WI38 (cell line): ENCODE measurements around the gene MBD4.

Source experiments
- H3K4me3 ChIP-seq: 2 replicates; pipeline ENCODE4 v1.5.1; 2011; ENCODE audit warnings: low read depth, mild to moderate bottlenecking, control low read depth, low read length
- CTCF ChIP-seq: IDR thresholded peaks from 2 replicates; pipeline ENCODE4 v1.5.1; 2012; ENCODE audit warnings: low read depth, mild to moderate bottlenecking, control low read depth, low read length

MBD4 gene

GRCh38 chr3:129409541-129409940 is 30.2 kb downstream of the MBD4 start:
- no peak for TF ChIP-seq CTCF
- H3K4me3 ChIP-seq = no peak overlapping the region

- no peak for TF ChIP-seq CTCF
- no peak overlapping the region for H3K4me3 ChIP-seq
Observed at GRCh38 chr3:129404610-129405009, 35.1 kb downstream of the MBD4 start.

DNA sequence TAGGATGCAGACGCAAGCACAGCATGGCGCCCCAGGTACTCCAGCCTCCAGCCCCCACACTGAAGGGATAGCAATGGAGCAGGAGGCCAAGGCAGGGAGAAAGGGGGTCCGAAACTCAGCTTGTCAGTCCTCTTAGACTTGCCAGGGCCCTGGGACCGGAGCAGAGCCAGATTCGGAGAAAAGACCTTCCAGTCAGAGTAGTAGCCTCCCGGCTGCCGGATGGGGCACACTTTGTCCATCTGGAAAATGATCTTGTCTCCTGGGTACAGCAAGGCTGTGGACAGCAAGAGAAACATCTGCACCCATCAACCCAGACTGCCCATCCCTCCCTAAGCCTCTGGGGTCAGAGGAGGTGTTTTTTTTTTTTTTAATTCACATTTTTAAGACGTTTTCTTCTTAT is 35.6 kb downstream of the MBD4 start:
- no peak overlapping the region for H3K4me3 ChIP-seq
- no peak for TF ChIP-seq CTCF

GRCh38 chr3:129403450-129403849 is 36.3 kb downstream of the MBD4 start:
- no peak for TF ChIP-seq CTCF
- H3K4me3 ChIP-seq = no peak overlapping the region

- no peak overlapping the region for H3K4me3 ChIP-seq
- no peak for TF ChIP-seq CTCF
Observed at GRCh38 chr3:129402616-129403015, 37.1 kb downstream of the MBD4 start.

DNA sequence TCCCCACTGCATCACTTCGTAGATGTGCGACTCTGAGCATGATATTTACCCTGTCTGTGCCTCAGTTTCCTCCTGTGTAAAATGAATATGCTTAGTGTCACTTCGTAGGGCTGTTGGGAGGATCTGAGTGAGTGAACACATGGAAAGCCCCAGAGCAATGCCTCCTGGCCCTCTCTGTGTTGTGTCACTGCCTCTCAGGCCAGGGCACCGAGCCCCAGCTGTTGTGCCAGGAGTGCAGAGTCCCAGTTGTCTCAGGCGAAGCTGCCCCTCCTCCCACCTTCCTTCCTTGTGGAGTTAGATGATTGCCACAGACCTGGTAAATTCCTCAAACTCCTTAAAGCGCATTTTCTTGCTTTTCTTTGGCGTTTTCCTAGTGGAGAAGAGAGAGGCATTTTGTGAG is 37.5 kb downstream of the MBD4 start:
- no peak overlapping the region for H3K4me3 ChIP-seq
- no peak for TF ChIP-seq CTCF

GRCh38 chr3:129399895-129400357 is 39.8 kb downstream of the MBD4 start:
- TF ChIP-seq CTCF = no peak
- no peak overlapping the region for H3K4me3 ChIP-seq
